HG03432 (cell line): ENCODE results near the gene GLTP.
"Not testable (repeated sequence)": the region's sequence is repeated elsewhere in the genome, so short reads cannot be mapped to it uniquely, and the experiment has no call there.

Experiments
- ATAC-seq: cut with Tn5 transposase; IDR thresholded peaks from one replicate; pipeline ENCODE4 v1.9.1; 2021; ENCODE audit warnings: mild to moderate bottlenecking, moderate library complexity; ENCODE audit not compliant: unreplicated experiment

GLTP gene

DNA sequence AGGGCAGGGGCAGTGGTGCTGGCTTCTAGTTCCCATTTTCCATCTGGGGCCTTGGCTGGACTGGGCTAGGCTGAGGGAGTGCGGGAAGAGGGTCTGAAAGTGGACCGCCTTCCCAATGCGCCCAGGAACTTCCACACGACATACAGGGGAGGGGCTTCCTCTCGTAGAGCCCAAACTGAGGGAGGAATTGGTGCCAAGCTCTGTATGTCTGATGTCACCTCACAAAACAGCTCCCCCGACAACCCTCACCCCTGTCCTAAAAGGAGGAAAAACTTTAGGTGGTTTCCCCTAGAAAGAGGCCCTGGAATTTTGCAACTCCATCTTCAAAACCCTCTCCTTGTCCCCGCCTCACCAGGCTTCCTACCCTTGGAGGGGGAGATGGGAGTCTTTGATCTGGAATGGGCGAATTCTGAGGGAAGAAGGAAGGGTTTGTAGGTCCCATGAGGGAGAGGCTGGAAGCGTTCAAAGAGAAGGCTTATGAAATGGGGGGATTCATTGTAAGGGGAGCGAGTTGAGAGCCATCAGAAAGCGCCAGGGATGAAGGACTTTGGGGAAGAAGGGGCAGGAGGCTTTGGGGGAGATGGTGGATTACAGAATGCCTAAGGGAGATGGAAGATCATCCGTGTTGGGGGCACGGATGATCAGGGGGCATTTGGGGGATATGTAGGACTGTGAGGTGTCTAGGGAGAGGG lies 844 bp downstream of the GLTP start:
- no peak for ATAC-seq

DNA sequence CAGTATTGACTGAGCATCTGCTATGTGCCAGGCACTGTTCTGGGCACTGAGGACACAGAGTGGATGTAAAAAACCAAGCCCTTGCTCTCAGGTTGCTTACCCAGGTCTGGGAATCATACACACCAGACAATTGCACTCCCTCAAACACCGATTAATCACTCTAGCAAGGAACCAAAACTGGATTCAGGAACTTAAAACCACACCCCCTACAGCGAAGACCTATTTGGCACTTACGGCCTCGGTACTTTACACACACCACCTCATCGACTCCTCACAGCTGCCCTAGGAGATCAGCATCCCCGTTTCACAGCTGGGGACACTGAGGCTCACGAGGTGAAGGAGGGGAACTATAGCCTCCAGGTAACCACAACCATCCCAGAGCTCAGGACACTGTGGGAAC lies 1.6 kb downstream of the GLTP start:
- no peak for ATAC-seq

DNA sequence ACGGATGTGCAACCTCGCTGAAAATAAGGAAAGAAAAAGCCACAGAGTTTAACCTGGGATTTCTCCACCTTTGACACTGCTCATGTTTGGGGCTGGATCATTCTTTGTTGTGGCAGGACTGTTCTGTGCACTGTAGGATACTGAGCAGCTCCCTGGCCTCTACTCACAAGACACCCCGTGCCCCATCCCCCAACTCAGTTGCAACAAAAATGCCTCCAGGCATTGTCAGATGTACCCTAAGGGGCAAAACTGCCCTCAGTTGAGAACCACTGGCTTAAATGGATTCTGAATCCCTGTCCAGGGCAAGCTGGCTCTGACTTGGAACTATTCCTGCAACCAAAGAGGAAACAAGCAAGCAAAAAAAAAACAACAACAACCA lies 2.1 kb downstream of the GLTP start:
- ATAC-seq = no peak

DNA sequence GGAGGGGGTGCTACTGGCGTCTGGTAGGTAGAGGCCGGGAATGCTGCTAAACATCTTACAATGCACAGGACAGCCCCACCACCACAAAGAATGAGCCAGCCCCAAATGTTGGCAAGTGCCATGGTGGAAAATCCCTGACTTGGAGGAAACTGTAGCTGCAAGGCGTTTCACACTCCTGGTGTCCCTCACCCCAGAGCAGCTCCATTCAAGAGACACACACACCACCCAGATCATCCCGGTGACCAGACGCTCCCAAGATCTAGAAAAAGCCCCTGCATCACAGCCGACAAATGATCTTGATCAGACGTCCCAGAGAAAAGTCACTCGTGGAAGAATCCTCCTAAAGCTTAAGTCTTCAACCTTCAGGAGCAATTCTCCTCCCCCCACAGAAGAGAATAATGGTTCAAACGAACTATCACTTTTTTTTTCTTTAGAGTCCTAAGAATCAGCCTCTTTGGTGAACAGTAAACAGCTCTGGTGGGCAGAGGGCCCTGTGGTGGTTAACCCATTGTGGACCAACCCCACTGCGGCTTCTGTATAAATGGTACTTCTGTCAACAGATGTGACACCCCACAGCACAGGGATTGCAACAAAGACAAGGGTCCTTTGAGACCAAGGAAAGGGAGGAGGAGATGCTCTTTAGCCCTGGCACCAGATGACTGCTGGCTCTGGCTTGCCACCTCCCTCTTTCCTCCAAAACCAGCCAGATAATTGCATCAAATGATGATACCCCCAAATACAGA lies 2.7 kb downstream of the GLTP start:
- ATAC-seq = no peak

DNA sequence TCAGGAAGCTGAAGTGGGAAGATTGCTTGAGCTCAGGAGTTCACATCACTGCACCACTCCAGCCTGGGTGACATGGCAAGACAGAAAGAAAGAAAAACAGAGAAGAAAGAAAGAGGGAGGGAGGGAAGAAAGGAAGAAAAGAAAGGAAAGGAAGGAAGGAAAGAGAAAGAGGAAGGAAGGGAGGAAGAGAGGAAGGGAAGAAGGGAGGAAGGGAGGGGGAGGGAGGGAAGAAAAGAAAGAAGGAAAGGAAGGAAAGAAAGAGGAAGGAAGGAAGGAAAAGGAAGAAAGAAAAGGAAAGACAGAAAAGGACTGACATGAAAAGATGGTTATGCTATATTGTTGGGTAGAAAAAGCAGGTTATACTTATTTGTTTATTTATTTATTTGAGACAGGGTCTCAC lies 3.9 kb downstream of the GLTP start:
- ATAC-seq = no peak

DNA sequence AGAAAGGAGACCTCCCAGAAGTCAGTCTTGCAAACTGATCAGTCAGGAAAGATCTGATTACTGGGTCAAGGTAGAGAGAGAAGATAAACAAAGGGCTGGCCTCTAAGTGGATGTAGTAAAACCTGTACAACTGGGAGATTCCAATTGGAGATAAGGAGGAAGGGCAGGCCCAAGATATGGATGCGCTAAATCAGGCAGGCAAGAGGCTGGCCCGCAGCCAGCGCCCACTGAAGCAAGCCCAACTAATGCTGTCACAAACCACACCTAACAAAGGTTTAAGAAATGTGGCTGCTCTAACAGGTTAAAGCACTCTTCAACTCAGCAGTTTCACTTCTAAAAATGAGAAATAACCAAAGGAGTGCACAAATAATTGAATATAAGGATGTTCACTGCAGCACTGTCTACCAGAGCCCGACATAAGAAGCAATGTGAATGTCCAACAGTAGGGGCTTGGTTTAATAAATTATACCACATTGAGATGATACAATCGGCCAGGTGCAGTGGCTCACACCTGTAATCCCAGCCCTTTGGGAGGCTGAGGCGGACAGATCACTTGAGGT lies 4.7 kb downstream of the GLTP start:
- no peak for ATAC-seq

DNA sequence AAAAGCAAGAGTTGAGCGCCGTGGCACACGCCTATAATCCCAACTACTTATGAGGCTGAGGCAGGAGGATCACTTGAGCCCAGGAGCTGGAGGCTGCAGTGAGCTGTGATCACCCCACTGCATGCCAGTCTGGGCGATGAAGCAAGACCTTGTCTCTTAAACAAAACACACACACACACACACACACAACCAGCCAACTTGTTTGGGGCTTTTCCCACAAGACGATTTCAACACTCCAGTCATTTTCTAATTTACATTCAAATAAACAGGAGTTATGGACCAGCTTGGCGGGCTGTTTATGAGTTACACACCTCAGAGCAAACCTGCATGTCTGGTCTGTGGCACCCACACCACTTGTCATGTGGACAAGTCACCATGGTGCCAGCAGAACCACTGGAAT lies 6.7 kb downstream of the GLTP start:
- ATAC-seq = no peak

GRCh38 chr12:109871668-109872314 lies 8.6 kb downstream of the GLTP start:
- ATAC-seq = no peak

GRCh38 chr12:109870648-109871047 lies 9.7 kb downstream of the GLTP start:
- no peak for ATAC-seq

- ATAC-seq = no peak
Observed at GRCh38 chr12:109868182-109869051, 11.9 kb downstream of the GLTP start.

- no peak for ATAC-seq
Observed at GRCh38 chr12:109864916-109865315, 15.4 kb downstream of the GLTP start.

GRCh38 chr12:109863847-109864712 lies 16.3 kb downstream of the GLTP start:
- no peak for ATAC-seq

GRCh38 chr12:109862491-109862890 lies 17.9 kb downstream of the GLTP start:
- ATAC-seq = not testable (repeated sequence)

DNA sequence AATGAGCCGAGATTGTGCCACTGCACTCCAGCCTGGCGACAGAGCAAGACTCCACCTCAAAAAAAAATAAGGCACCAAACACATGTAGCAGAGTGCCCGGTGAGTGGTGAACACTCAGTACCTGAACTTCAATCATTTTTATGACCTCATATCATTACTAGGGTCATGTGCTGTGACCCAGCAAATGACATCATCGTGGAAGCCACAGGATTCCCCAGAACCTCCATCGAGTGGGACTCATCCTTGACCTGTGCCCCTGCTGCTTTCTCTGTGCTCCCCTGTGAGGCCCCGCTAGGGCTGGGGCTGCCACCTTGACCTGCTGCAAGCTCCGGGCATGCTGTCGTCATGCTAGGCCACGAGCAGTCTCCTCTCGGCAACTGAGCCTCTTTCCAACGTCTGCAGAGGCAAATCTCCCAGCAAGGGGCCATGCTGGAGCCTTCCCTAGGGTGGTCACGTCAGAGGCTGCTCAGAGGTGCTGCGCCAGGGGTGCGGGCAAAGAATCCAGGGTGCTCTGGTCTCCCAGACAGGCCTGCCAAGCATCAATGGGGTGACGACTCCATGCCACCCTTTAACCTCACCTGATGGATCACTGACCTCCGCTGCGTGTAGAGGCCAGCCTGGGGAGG lies 18.5 kb downstream of the GLTP start:
- no peak for ATAC-seq

DNA sequence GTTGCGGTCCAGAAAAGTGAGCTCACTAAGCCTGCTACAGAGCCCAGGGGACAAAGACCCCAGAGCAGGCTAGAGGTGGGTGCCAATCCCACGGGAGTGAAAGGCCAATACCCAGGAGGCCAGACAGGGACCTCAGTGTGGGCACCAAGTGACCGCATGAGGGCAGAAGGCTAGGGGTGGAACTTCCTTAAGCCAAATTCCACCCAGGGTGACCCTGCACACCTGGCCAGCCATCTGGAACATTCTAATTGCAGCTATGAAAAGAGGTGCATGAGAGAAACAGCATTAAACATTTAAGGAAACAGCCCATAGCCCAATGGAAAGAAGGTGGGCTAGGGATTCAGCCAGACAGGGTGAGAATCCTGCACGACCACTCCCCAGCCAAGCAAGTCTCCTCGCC lies 19.4 kb downstream of the GLTP start:
- ATAC-seq = no peak

- ATAC-seq = no peak
Observed at GRCh38 chr12:109858764-109859163, 21.6 kb downstream of the GLTP start.

GRCh38 chr12:109857715-109858114 lies 22.6 kb downstream of the GLTP start:
- ATAC-seq = no peak

- ATAC-seq = no peak
Observed at GRCh38 chr12:109855377-109855776, 25.0 kb downstream of the GLTP start.

DNA sequence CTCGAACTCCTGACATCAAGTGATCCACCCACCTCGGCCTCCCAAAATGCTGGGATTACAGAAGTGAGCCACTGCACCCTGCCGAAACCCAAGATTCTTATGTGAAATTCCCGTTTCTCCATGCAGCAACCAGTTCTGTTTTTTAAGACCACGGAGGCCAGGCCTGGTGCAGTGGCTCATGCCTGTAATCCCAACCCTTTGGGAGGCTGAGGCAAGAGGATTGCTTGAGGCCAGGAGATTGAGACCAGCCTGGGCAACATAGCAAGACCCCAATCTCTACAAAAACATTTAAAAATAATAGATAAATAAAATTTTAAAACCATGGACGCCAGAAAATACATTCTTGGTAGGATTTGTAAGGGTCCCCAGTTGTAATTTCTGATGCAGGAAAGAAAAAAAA lies 29.8 kb downstream of the GLTP start:
- not testable (repeated sequence) for ATAC-seq
